A549 (cell line): ENCODE results near the gene FGD5. TPM values are rescaled to one million over a fixed set of nuclear protein-coding genes. Genes with fewer than 3 reads are reported as not detected.

Source experiments
- ATAC-seq, 2 experiments: fragments of 200-7000 bp in 1 of 2; fragments of >200 bp in 1 of 2; cut with Nextera tagmentation in 1 of 2; cut with Tn5 transposase in 1 of 2; 3 replicates each; pipeline versions ENCODE4 v1.8.0 to v1.9.1; 2018 to 2020; ENCODE audit warnings: mild to moderate bottlenecking in 1 of 2, moderate library complexity in 1 of 2
- CTCF ChIA-PET: fragments of 300-600 bp; sonication (Branson Sonifier 250); formaldehyde crosslinking; extraction: SDS; loops from one replicate; lab custom pipeline; 2021; ENCODE audit warnings: antibody characterized with exemption, inconsistent platforms; lab: Yijun Ruan, JAX
- POLR2A ChIA-PET: fragments of 350-600 bp; formaldehyde crosslinking; extraction: SDS; loops from one replicate; lab custom pipeline; 2021; ENCODE audit warnings: antibody characterized with exemption, inconsistent platforms; lab: Yijun Ruan, JAX
- DNase-seq, 2 experiments: peaks; one replicate each; pipeline versions ENCODE4 v3.0.0 to v3.0.0-alpha.2; 2011 to 2016; ENCODE audit warnings: low read depth in 1 of 2, low spot score in 1 of 2
- FAIRE-seq: peaks from 2 replicates; lab custom pipeline; 2011; peaks lifted over from hg19 to GRCh38; lab: Jason Lieb, UNC
- H3K27ac ChIP-seq, 2 experiments: fragments of >200 bp; sonication (Bioruptor Twin); formaldehyde crosslinking; 3 replicates each; pipeline ENCODE4 v1.5.1; 2016 to 2017
- H3K4me1 ChIP-seq: fragments of >200 bp; sonication (Bioruptor Twin); formaldehyde crosslinking; 3 replicates; pipeline ENCODE4 v1.6.1; 2016
- H3K4me2 ChIP-seq: fragments of >200 bp; sonication (Bioruptor Twin); formaldehyde crosslinking; 3 replicates; pipeline ENCODE4 v1.6.1; 2016
- H3K4me3 ChIP-seq: fragments of >200 bp; sonication (Bioruptor Twin); formaldehyde crosslinking; 3 replicates; pipeline ENCODE4 v1.5.1; 2016
- H3K9me3 ChIP-seq: fragments of >200 bp; sonication (Bioruptor Twin); formaldehyde crosslinking; 3 replicates; pipeline ENCODE4 v1.6.1; 2016
- CBX2 ChIP-seq: fragments of 200-600 bp; sonication (generic); IDR thresholded peaks from 2 replicates; pipeline ENCODE4 v1.6.1; 2016; ENCODE audit warnings: low read depth, mild to moderate bottlenecking, borderline replicate concordance
- CEBPB ChIP-seq, 2 experiments: fragments of >200 bp in 1 of 2; sonication (Bioruptor Twin) in 1 of 2; formaldehyde crosslinking in 1 of 2; IDR thresholded peaks; 2 replicates each; pipeline ENCODE4 v1.6.1; 2012 to 2016
- CHD4 ChIP-seq: fragments of 200-600 bp; sonication (generic); IDR thresholded peaks from 2 replicates; pipeline ENCODE4 v1.6.1; 2016; ENCODE audit warnings: antibody characterized with exemption, mild to moderate bottlenecking, borderline replicate concordance
- EHMT2 ChIP-seq: fragments of 200-600 bp; sonication (generic); IDR thresholded peaks from 2 replicates; pipeline ENCODE4 v1.6.1; 2016; ENCODE audit warnings: antibody characterized with exemption, low read depth, mild to moderate bottlenecking, moderate library complexity
- EP300 ChIP-seq, 2 experiments: fragments of >200 bp; sonication (Bioruptor Twin); formaldehyde crosslinking; IDR thresholded peaks; 2 replicates in 1 of 2; 3 replicates in 1 of 2; pipeline ENCODE4 v1.6.1; 2016 to 2017
- ESRRA ChIP-seq: fragments of 150-350 bp; IDR thresholded peaks from 2 replicates; pipeline ENCODE4 v1.6.1; 2014; ENCODE audit warnings: mild to moderate bottlenecking, low read length, borderline replicate concordance
- GATA3 ChIP-seq: IDR thresholded peaks from 2 replicates; pipeline ENCODE4 v1.6.1; 2012; ENCODE audit warnings: borderline replicate concordance
- HOXB5 ChIP-seq: fragments of 250-450 bp; sonication (Bioruptor Pico); IDR thresholded peaks from 2 replicates; pipeline ENCODE4 v1.5.0; 2020; ENCODE audit warnings: mild to moderate bottlenecking, moderate library complexity
- JUN ChIP-seq, 2 experiments: fragments of >200 bp; sonication (Bioruptor Twin); formaldehyde crosslinking; IDR thresholded peaks; 2 replicates in 1 of 2; 3 replicates in 1 of 2; pipeline ENCODE4 v1.6.1; 2016 to 2017
- KDM1A ChIP-seq: fragments of 200-600 bp; sonication (generic); IDR thresholded peaks from 2 replicates; pipeline ENCODE4 v1.6.1; 2016; ENCODE audit warnings: low read depth, mild to moderate bottlenecking
- MAZ ChIP-seq: fragments of 150-350 bp; IDR thresholded peaks from 2 replicates; pipeline ENCODE4 v1.6.1; 2014; ENCODE audit warnings: antibody characterized with exemption, low read depth, low read length, borderline replicate concordance
- NPAS2 ChIP-seq: fragments of 250-450 bp; sonication (Bioruptor Pico); IDR thresholded peaks from 2 replicates; pipeline ENCODE4 v1.8.0; 2022; ENCODE audit warnings: mild to moderate bottlenecking, moderate library complexity, borderline replicate concordance
- PHF8 ChIP-seq: fragments of 200-600 bp; sonication (generic); IDR thresholded peaks from 2 replicates; pipeline ENCODE4 v1.6.1; 2016; ENCODE audit warnings: low read depth, mild to moderate bottlenecking, antibody characterized with exemption, moderate library complexity, borderline replicate concordance
- RCOR1 ChIP-seq: fragments of 150-350 bp; IDR thresholded peaks from 2 replicates; pipeline ENCODE4 v1.6.1; 2014; ENCODE audit warnings: antibody characterized with exemption, low read length, low read depth
- SMC3 ChIP-seq: fragments of >200 bp; sonication (Bioruptor Twin); formaldehyde crosslinking; IDR thresholded peaks from 3 replicates; pipeline ENCODE4 v1.6.1; 2018; ENCODE audit warnings: inconsistent platforms
- SREBF2 ChIP-seq: fragments of 450-650 bp; IDR thresholded peaks from 2 replicates; pipeline ENCODE4 v1.6.1; 2014; ENCODE audit warnings: mild to moderate bottlenecking, moderate library complexity
- TP53 ChIP-seq: fragments of 250-450 bp; sonication (Bioruptor Pico); IDR thresholded peaks from 2 replicates; pipeline ENCODE4 v1.5.0; 2021; ENCODE audit warnings: mild to moderate bottlenecking, moderate library complexity
- ZFP36 ChIP-seq: fragments of 450-650 bp; IDR thresholded peaks from 2 replicates; pipeline ENCODE4 v1.6.1; 2014; ENCODE audit warnings: borderline replicate concordance; ENCODE audit not compliant: partially characterized antibody
- ZSCAN20 ChIP-seq: fragments of 250-450 bp; sonication (Bioruptor Pico); IDR thresholded peaks from 2 replicates; pipeline ENCODE4 v1.8.0; 2022; ENCODE audit warnings: mild to moderate bottlenecking, moderate library complexity
- WGBS: methylation state at CpG from one replicate; pipeline ENCODE4 v1.1.6; 2017; ENCODE audit errors: missing lambda C conversion rate; 5-methylcytosine and 5-hydroxymethylcytosine counted together
- polyA plus RNA-seq, 4 experiments: library from polyadenylated mRNA; depleted of rRNA in 3 of 4; stranded (reverse); fragments of >200 nt; fragmentation: RNase III in 1 of 4; extraction: RNeasy Plus Mini Kit Qiagen cat#74134 plus additional on column Dnase treatment in 1 of 4; gene quantifications; 2 replicates in 3 of 4; 3 replicates in 1 of 4; pipeline ENCODE4 v1.2.3, GENCODE V29; 2011 to 2017
- TF ChIP-seq, protein P1 (sequence below): IDR thresholded peaks from 2 replicates; pipeline ENCODE4 v1.6.1; 2012
- TF ChIP-seq, protein P2 (sequence below): fragments of 250-450 bp; sonication (Bioruptor Pico); IDR thresholded peaks from 2 replicates; pipeline ENCODE4 v1.5.0; 2020; ENCODE audit warnings: low read depth, mild to moderate bottlenecking, moderate library complexity
- TF ChIP-seq, protein P3 (sequence below): fragments of >200 bp; sonication (Bioruptor Twin); formaldehyde crosslinking; IDR thresholded peaks from 2 replicates; pipeline ENCODE4 v1.6.1; 2016
- TF ChIP-seq, protein P4 (sequence below): fragments of 200-600 bp; sonication (generic); IDR thresholded peaks from 2 replicates; pipeline ENCODE4 v1.6.1; 2016; ENCODE audit warnings: antibody characterized with exemption, mild to moderate bottlenecking, moderate library complexity
- TF ChIP-seq, protein P5 (sequence below): IDR thresholded peaks from 2 replicates; pipeline ENCODE4 v1.6.1; 2012
- TF ChIP-seq, protein P6 (sequence below): fragments of 250-450 bp; sonication (Bioruptor Pico); IDR thresholded peaks from 2 replicates; pipeline ENCODE4 v1.5.0; 2021; ENCODE audit warnings: mild to moderate bottlenecking, moderate library complexity, borderline replicate concordance
- TF ChIP-seq, protein P7 (sequence below): fragments of >200 bp; sonication (Bioruptor Twin); formaldehyde crosslinking; IDR thresholded peaks from 3 replicates; pipeline ENCODE4 v1.5.1; 2016

The FGD5 gene
- polyA plus RNA-seq, 2 of the 4 experiments (the other 2 are of a cell fraction), result 0.16 TPM; not detected in 1

DNA sequence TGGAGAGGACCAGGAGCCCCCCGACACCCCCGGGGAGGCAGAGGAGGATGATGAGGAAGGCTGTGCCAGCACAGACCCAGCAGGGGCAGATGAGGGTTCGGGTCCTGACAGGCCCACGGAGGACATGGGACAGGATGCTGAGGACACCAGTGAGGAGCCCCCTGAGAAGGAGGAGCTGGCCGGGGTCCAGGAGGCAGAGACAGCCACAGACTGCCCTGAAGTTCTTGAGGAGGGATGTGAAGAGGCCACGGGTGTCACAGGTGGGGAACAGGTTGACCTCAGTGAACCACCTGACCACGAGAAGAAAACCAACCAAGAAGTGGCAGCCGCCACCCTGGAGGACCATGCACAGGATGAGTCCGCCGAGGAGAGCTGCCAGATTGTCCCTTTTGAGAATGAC, 909 bp downstream of the FGD5 start (continued):
- TF ChIP-seq MAZ, result no peak
- TF ChIP-seq, all 56 proteins: peak for 0

DNA sequence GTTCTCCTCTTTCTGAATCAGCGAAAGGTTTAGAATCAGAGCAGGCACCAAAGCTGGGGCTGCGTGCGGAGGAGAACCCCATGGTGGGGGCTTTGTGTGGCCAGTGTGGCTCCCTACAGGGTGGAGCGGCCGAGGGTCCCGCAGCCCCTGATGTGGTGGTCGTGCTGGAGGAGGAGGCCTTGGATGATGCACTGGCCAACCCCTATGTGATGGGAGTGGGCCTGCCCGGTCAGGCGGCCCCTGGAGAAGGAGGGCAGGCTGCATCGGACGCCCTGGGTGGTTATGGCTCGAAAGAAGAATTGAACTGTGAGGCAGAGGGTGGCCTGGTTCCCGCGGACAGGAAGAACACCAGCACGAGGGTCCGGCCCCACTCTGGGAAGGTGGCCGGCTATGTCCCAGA, 1.4 kb downstream of the FGD5 start:
- no peak for TF ChIP-seq RCOR1
- no peak for TF ChIP-seq SMC3
- TF ChIP-seq, protein P1, sequence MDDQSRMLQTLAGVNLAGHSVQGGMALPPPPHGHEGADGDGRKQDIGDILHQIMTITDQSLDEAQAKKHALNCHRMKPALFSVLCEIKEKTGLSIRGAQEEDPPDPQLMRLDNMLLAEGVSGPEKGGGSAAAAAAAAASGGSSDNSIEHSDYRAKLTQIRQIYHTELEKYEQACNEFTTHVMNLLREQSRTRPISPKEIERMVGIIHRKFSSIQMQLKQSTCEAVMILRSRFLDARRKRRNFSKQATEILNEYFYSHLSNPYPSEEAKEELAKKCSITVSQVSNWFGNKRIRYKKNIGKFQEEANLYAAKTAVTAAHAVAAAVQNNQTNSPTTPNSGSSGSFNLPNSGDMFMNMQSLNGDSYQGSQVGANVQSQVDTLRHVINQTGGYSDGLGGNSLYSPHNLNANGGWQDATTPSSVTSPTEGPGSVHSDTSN, result no peak
- no peak for TF ChIP-seq GATA3
- TF ChIP-seq ZSCAN20 (CRISPR knock-in tag), result no peak
- TF ChIP-seq CHD4, result no peak
- TF ChIP-seq JUN (IDR thresholded peaks at IDR 0.05), result no peak
- TF ChIP-seq CBX2, result no peak
- TF ChIP-seq, protein P2, sequence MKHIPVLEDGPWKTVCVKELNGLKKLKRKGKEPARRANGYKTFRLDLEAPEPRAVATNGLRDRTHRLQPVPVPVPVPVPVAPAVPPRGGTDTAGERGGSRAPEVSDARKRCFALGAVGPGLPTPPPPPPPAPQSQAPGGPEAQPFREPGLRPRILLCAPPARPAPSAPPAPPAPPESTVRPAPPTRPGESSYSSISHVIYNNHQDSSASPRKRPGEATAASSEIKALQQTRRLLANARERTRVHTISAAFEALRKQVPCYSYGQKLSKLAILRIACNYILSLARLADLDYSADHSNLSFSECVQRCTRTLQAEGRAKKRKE, result no peak
- TF ChIP-seq, protein P3, sequence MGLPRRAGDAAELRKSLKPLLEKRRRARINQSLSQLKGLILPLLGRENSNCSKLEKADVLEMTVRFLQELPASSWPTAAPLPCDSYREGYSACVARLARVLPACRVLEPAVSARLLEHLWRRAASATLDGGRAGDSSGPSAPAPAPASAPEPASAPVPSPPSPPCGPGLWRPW, result no peak
- TF ChIP-seq, all 56 proteins: peak for 0
- POLR2A ChIA-PET, result no interaction called here
- no peak for DNase-seq
- no peak overlapping the region for H3K4me3 ChIP-seq
- H3K4me1 ChIP-seq, result no peaks in the 10 kb centered on the region
- no peak overlapping the region for H3K27ac ChIP-seq
- CTCF ChIA-PET, result interaction anchor here (1.2 kb wide), 1 partner anchor 29 kb away, joined by 3 read pairs; no protein-coding TSS in a partner anchor
- H3K4me2 ChIP-seq, result no peak overlapping the region
- no peaks in the 10 kb centered on the region for H3K9me3 ChIP-seq
- FAIRE-seq, result no peak
- 39% methylated on average over 17 of the region's 17 CpGs for WGBS
- ATAC-seq, result no peak

DNA sequence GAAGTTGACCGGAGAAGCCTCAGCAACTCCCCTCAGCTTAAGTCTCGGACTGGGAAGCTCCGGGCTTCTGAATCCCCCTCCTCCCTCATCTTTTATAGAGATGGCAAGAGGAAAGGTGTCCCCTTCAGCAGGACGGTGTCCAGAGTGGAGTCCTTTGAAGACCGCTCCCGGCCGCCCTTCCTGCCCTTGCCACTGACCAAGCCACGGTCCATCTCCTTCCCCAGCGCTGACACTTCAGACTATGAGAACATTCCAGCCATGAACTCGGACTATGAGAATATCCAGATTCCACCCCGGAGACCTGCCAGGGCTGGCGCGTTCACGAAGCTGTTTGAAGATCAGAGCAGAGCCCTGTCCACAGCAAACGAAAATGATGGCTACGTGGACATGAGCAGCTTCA, 2.4 kb downstream of the FGD5 start:
- no peak overlapping the region for H3K4me2 ChIP-seq
- CTCF ChIA-PET, result interaction anchor here (1.2 to 1.3 kb wide), 2 partner anchors 30 to 100 kb away, joined by 3 to 6 read pairs; no protein-coding TSS in a partner anchor
- no peak for TF ChIP-seq EHMT2
- TF ChIP-seq NPAS2, result no peak
- no peak for TF ChIP-seq ZFP36
- no peak for TF ChIP-seq KDM1A
- TF ChIP-seq GATA3, result no peak
- no peak for TF ChIP-seq PHF8
- TF ChIP-seq, protein P4, sequence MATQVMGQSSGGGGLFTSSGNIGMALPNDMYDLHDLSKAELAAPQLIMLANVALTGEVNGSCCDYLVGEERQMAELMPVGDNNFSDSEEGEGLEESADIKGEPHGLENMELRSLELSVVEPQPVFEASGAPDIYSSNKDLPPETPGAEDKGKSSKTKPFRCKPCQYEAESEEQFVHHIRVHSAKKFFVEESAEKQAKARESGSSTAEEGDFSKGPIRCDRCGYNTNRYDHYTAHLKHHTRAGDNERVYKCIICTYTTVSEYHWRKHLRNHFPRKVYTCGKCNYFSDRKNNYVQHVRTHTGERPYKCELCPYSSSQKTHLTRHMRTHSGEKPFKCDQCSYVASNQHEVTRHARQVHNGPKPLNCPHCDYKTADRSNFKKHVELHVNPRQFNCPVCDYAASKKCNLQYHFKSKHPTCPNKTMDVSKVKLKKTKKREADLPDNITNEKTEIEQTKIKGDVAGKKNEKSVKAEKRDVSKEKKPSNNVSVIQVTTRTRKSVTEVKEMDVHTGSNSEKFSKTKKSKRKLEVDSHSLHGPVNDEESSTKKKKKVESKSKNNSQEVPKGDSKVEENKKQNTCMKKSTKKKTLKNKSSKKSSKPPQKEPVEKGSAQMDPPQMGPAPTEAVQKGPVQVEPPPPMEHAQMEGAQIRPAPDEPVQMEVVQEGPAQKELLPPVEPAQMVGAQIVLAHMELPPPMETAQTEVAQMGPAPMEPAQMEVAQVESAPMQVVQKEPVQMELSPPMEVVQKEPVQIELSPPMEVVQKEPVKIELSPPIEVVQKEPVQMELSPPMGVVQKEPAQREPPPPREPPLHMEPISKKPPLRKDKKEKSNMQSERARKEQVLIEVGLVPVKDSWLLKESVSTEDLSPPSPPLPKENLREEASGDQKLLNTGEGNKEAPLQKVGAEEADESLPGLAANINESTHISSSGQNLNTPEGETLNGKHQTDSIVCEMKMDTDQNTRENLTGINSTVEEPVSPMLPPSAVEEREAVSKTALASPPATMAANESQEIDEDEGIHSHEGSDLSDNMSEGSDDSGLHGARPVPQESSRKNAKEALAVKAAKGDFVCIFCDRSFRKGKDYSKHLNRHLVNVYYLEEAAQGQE, result no peak
- no peak for TF ChIP-seq ZSCAN20 (CRISPR knock-in tag)
- TF ChIP-seq, protein P5, sequence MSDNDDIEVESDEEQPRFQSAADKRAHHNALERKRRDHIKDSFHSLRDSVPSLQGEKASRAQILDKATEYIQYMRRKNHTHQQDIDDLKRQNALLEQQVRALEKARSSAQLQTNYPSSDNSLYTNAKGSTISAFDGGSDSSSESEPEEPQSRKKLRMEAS, result no peak
- TF ChIP-seq TP53, result no peak
- TF ChIP-seq HOXB5 (CRISPR knock-in tag), result no peak
- TF ChIP-seq EP300 (IDR thresholded peaks at IDR 0.05), result no peak
- TF ChIP-seq, protein P6, sequence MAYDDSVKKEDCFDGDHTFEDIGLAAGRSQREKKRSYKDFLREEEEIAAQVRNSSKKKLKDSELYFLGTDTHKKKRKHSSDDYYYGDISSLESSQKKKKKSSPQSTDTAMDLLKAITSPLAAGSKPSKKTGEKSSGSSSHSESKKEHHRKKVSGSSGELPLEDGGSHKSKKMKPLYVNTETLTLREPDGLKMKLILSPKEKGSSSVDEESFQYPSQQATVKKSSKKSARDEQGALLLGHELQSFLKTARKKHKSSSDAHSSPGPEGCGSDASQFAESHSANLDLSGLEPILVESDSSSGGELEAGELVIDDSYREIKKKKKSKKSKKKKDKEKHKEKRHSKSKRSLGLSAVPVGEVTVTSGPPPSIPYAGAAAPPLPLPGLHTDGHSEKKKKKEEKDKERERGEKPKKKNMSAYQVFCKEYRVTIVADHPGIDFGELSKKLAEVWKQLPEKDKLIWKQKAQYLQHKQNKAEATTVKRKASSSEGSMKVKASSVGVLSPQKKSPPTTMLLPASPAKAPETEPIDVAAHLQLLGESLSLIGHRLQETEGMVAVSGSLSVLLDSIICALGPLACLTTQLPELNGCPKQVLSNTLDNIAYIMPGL (CRISPR knock-in tag), result no peak
- TF ChIP-seq, protein P7, sequence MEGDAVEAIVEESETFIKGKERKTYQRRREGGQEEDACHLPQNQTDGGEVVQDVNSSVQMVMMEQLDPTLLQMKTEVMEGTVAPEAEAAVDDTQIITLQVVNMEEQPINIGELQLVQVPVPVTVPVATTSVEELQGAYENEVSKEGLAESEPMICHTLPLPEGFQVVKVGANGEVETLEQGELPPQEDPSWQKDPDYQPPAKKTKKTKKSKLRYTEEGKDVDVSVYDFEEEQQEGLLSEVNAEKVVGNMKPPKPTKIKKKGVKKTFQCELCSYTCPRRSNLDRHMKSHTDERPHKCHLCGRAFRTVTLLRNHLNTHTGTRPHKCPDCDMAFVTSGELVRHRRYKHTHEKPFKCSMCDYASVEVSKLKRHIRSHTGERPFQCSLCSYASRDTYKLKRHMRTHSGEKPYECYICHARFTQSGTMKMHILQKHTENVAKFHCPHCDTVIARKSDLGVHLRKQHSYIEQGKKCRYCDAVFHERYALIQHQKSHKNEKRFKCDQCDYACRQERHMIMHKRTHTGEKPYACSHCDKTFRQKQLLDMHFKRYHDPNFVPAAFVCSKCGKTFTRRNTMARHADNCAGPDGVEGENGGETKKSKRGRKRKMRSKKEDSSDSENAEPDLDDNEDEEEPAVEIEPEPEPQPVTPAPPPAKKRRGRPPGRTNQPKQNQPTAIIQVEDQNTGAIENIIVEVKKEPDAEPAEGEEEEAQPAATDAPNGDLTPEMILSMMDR, result no peak
- no peak for TF ChIP-seq RCOR1
- no peak for TF ChIP-seq SREBF2
- no peak for TF ChIP-seq ESRRA
- no peak for TF ChIP-seq CEBPB (IDR thresholded peaks at IDR 0.05)
- TF ChIP-seq SMC3, result no peak

More for the DNA sequence above, 2.4 kb downstream of the FGD5 start:
- POLR2A ChIA-PET, result no interaction called here
- ATAC-seq (no peak), FAIRE-seq (no peak), DNase-seq (no peak)
- Histone ChIP-seq H3K4me1 (no peaks in the 10 kb centered on the region), H3K27ac (no peak overlapping the region), H3K4me3 (no peak overlapping the region), H3K9me3 (no peaks in the 10 kb centered on the region)
- 67% methylated on average over 16 of the region's 16 CpGs for whole genome bisulfite sequencing
